Panc1 (cell line): ENCODE results near the gene CABLES2. TPM values are rescaled to one million over a fixed set of nuclear protein-coding genes. Genes with fewer than 3 reads are reported as not detected.

ENCODE experiments used
- ATAC-seq: fragments of 200-7000 bp; cut with Tn5 transposase; 2 replicates; pipeline ENCODE4 v1.9.1; 2020; ENCODE audit warnings: mild to moderate bottlenecking, moderate library complexity
- BruUV-seq: library from RNA; stranded (reverse); fragments of 400-500 nt; replicated peaks from 2 replicates; lab custom pipeline; 2021; lab: Mats Ljungman, UMichigan
- CTCF ChIA-PET: fragments of 300-600 bp; sonication (Branson Sonifier 250); formaldehyde crosslinking; loops from one replicate; lab custom pipeline; 2022; ENCODE audit warnings: antibody characterized with exemption; lab: Charles Lee
- POLR2A ChIA-PET: fragments of 300-600 bp; sonication (Branson Sonifier 250); formaldehyde crosslinking; loops from one replicate; lab custom pipeline; 2022; ENCODE audit warnings: antibody characterized with exemption; lab: Charles Lee
- DNase-seq: peaks from one replicate; pipeline ENCODE4 v3.0.0-alpha.2; 2010; ENCODE audit warnings: low read depth, low spot score
- H3K27ac ChIP-seq: 2 replicates; pipeline ENCODE4 v1.5.1; 2011; ENCODE audit warnings: mild to moderate bottlenecking, low read length, inconsistent platforms
- H3K27me3 ChIP-seq: fragments of 200-500 bp; sonication (Bioruptor generic); 2 replicates; pipeline ENCODE4 v1.6.0; 2014; ENCODE audit warnings: low read length, inconsistent platforms; ENCODE audit not compliant: control insufficient read depth, insufficient read depth
- H3K36me3 ChIP-seq: fragments of 200-500 bp; sonication (Bioruptor generic); 2 replicates; pipeline ENCODE4 v1.5.1; 2014; ENCODE audit warnings: inconsistent platforms, mild to moderate bottlenecking, low read length, moderate library complexity; ENCODE audit not compliant: control insufficient read depth, insufficient read depth
- H3K4me1 ChIP-seq: 2 replicates; pipeline ENCODE4 v1.5.1; 2011; ENCODE audit warnings: inconsistent platforms, mild to moderate bottlenecking, low read length, moderate library complexity; ENCODE audit not compliant: control insufficient read depth, insufficient read depth
- H3K4me3 ChIP-seq, 2 experiments: 2 replicates each; pipeline ENCODE4 v1.5.1; 2011 to 2012; ENCODE audit warnings: low read depth in 2 of 2, low read length in 2 of 2, mild to moderate bottlenecking in 2 of 2, inconsistent platforms in 1 of 2, moderate library complexity in 1 of 2
- H3K9me3 ChIP-seq: fragments of 200-500 bp; sonication (Bioruptor generic); 2 replicates; pipeline ENCODE4 v1.5.1; 2014; ENCODE audit warnings: low read depth, mild to moderate bottlenecking, inconsistent platforms, low read length, moderate library complexity; ENCODE audit not compliant: control insufficient read depth, insufficient read depth
- CTCF ChIP-seq: fragments of 450-650 bp; IDR thresholded peaks from 2 replicates; pipeline ENCODE4 v1.5.1; 2017; ENCODE audit warnings: mild to moderate bottlenecking
- POLR2AphosphoS5 ChIP-seq: IDR thresholded peaks from 2 replicates; pipeline ENCODE4 v1.6.1; 2012; ENCODE audit warnings: mild to moderate bottlenecking, low read depth, low read length, moderate library complexity
- REST ChIP-seq, 2 experiments: IDR thresholded peaks; 2 replicates each; pipeline ENCODE4 v1.6.1; 2011 to 2012; ENCODE audit warnings: low read depth in 2 of 2, control low read depth in 1 of 2, low read length in 1 of 2, mild to moderate bottlenecking in 1 of 2, moderate library complexity in 1 of 2; ENCODE audit not compliant: insufficient read depth in 1 of 2
- SIN3A ChIP-seq: IDR thresholded peaks from 2 replicates; pipeline ENCODE4 v1.6.1; 2012; ENCODE audit warnings: low read depth, mild to moderate bottlenecking, low read length, moderate library complexity, borderline replicate concordance; ENCODE audit not compliant: insufficient read depth
- TCF7L2 ChIP-seq: IDR thresholded peaks from 2 replicates; pipeline ENCODE4 v1.6.1; 2011; ENCODE audit warnings: mild to moderate bottlenecking, low read depth, low read length, inconsistent platforms
- in situ Hi-C: cut with HindIII; loops from 2 replicates; pipeline ENCODE4 v1.10.0; 2016; ENCODE audit warnings: low sequenced_read_pairs, low pct_unique_long_range_greater_than_20kb
- intact Hi-C: fragments of 100-400 bp; cut with micrococcal nuclease; formaldehyde crosslinking; loops from one replicate; pipeline ENCODE4 v1.10.0; 2022; ENCODE audit not compliant: unreplicated experiment
- total RNA-seq: library from RNA; stranded (reverse); gene quantifications from one replicate; pipeline ENCODE4 v1.2.1, GENCODE V29; 2021; ENCODE audit not compliant: unreplicated experiment

Gene CABLES2
- total RNA-seq, 1 experiment from 2014 or later: 9.8 TPM

GRCh38 chr20:62350098-62350628 lies 56.9 kb downstream of the CABLES2 start:
- POLR2A ChIA-PET: interaction anchor here (1.0 kb wide), 1 partner anchor 37 kb away, joined by 14 read pairs; the partner anchor contains the start of gene RPS21
- DNase-seq: no peak

GRCh38 chr20:62349556-62350097 lies 57.5 kb downstream of the CABLES2 start:
- no peak overlapping the region for H3K4me3 ChIP-seq
- no peaks in the 10 kb centered on the region for H3K27me3 ChIP-seq
- in situ Hi-C loops (no loop called here), intact Hi-C loops (no loop called here)
- peaks cover 9% of the 10 kb centered on the region for H3K36me3 ChIP-seq
- H3K4me1 ChIP-seq: peaks cover 48% of the 10 kb centered on the region
- CTCF ChIA-PET: interaction anchor here (1.6 kb wide), 1 partner anchor 19 kb away, joined by 4 read pairs; no protein-coding TSS in a partner anchor
- DNase-seq: no peak
- no peaks in the 10 kb centered on the region; the same call in 1 of the 2 replicates for H3K9me3 ChIP-seq
- POLR2A ChIA-PET: interaction anchor here (1.0 kb wide), 1 partner anchor 37 kb away, joined by 14 read pairs; the partner anchor contains the start of gene RPS21
- no TSS peak for BruUV-seq
- no peak for ATAC-seq
- no peak overlapping the region; the same call in 1 of the 2 replicates for H3K27ac ChIP-seq
- TF ChIP-seq REST (IDR thresholded peaks at IDR 0.05; ENCODE audit: insufficient read depth in 1 of 2, low read depth in 2 of 2, low read length in 1 of 2): no peak
- no peak; the same call in 1 of the 2 replicates for TF ChIP-seq POLR2AphosphoS5
- TF ChIP-seq TCF7L2: no peak
- TF ChIP-seq CTCF: no peak

More at GRCh38 chr20:62350098-62350628, 56.9 kb downstream of the CABLES2 start:
- Histone ChIP-seq H3K4me3 (no peak overlapping the region), H3K27me3 (no peaks in the 10 kb centered on the region), H3K4me1 (peaks cover 53% of the 10 kb centered on the region), H3K36me3 (peaks cover 9% of the 10 kb centered on the region), H3K9me3 (no peaks in the 10 kb centered on the region; the same call in 1 of the 2 replicates), H3K27ac (peak overlapping the region; percentile 81)
- peak; percentile 54 for ATAC-seq
- CTCF ChIA-PET: interaction anchor here (1.6 kb wide), 1 partner anchor 19 kb away, joined by 4 read pairs; no protein-coding TSS in a partner anchor
- BruUV-seq: no TSS peak
- TF ChIP-seq SIN3A (no peak), REST (IDR thresholded peaks at IDR 0.05; ENCODE audit: insufficient read depth in 1 of 2, low read depth in 2 of 2, low read length in 1 of 2) (no peak), CTCF (no peak), TCF7L2 (no peak), POLR2AphosphoS5 (no peak)
- intact Hi-C loops: no loop called here
- in situ Hi-C loops: no loop called here
